DND-41 (cell line): ENCODE measurements around the gene FUT6.

Source experiments
- CTCF ChIP-seq: IDR thresholded peaks from 2 replicates; pipeline ENCODE4 v1.5.1; 2012; ENCODE audit warnings: borderline replicate concordance, low read length, moderate library complexity, mild to moderate bottlenecking; ENCODE audit not compliant: poor library complexity, severe bottlenecking; ENCODE audit errors: extremely low read depth
- EZH2 ChIP-seq: IDR thresholded peaks from 3 replicates; pipeline ENCODE4 v1.6.1; 2012; ENCODE audit warnings: borderline replicate concordance, low read depth, mild to moderate bottlenecking, moderate library complexity, low read length, inconsistent platforms; ENCODE audit not compliant: severe bottlenecking

- TF ChIP-seq CTCF (no peak), EZH2 (no peak)
Observed at GRCh38 chr19:5864013-5864720, 24.7 kb upstream of the FUT6 start.
